Measurements from ENCODE around the gene DUOX1. TPM values are rescaled to one million over a fixed set of nuclear protein-coding genes. Genes with fewer than 3 reads are reported as not detected.

The DUOX1 gene
- polyA plus RNA-seq, 1 of the 3 experiments (the other 2 are of a cell fraction): not detected

- TF ChIP-seq MAX (IDR thresholded peaks at IDR 0.05; ENCODE audit: low read depth) (no peak), RFX5 (IDR thresholded peaks at IDR 0.05; ENCODE audit: low read length) (no peak), YY1 (IDR thresholded peaks at IDR 0.05; ENCODE audit: low read depth) (no peak), NFIC (IDR thresholded peaks at IDR 0.05; ENCODE audit: borderline replicate concordance) (no peak), CTCF (IDR thresholded peaks at IDR 0.05) (no peak)
Measured at GRCh38 chr15:45140557-45141250, 10.9 kb downstream of the DUOX1 start (continued).

GRCh38 chr15:45141386-45141785 is 11.6 kb downstream of the DUOX1 start:
- Histone ChIP-seq H4K20me1 (ENCODE audit: insufficient read depth) (no peaks in the 10 kb centered on the region), H3K27ac (ENCODE audit: low read depth in 2 of 2, low read length in 1 of 2) (no peak overlapping the region), H3K4me1 (ENCODE audit: control insufficient read depth in 1 of 2, insufficient read depth in 2 of 2, low read depth in 1 of 2, low read length in 1 of 2) (peaks cover 6 to 10% of the 10 kb centered on the region in 2 experiments; a peak in 1 of 4 replicates), H3K9ac (no peak overlapping the region), H3K36me3 (replicated peaks in 1 of 2; ENCODE audit: control insufficient read depth in 1 of 2, insufficient read depth in 2 of 2, low read length in 1 of 2) (no peaks in the 10 kb centered on the region), H2AFZ (ENCODE audit: low read depth) (no peak overlapping the region), H3K27me3 (ENCODE audit: insufficient read depth) (no peaks in the 10 kb centered on the region), H3K4me3 (ENCODE audit: low read depth in 2 of 2, low read length in 1 of 2) (no peak overlapping the region), H3K79me2 (ENCODE audit: insufficient read depth) (no peaks in the 10 kb centered on the region), H3K4me2 (no peak overlapping the region), H3K9me3 (no peaks in the 10 kb centered on the region), H3F3A (replicated peaks; ENCODE audit: insufficient read depth) (no peaks in the 10 kb centered on the region), H3K9me2 (no peaks in the 10 kb centered on the region)
- ChIA-PET POLR2A (no interaction called here), CTCF (interaction anchor here (1.1 to 3.2 kb wide), 3 partner anchors 23 to 316 kb away, joined by 3 to 14 read pairs (median 4); no protein-coding TSS in a partner anchor)
- no peak for DNase-seq
- TF ChIP-seq TCF12 (IDR thresholded peaks at IDR 0.05) (no peak), RXRA (IDR thresholded peaks at IDR 0.05; ENCODE audit: borderline replicate concordance, low read depth) (no peak), JUND (IDR thresholded peaks at IDR 0.05) (no peak)
- 73% methylated on average over 3 of the region's 5 CpGs for WGBS (ENCODE audit: low lambda C conversion rate)

GRCh38 chr15:45143056-45143455 is 13.3 kb downstream of the DUOX1 start:
- Histone ChIP-seq H2AFZ (ENCODE audit: low read depth) (no peak overlapping the region), H3K27me3 (ENCODE audit: insufficient read depth) (no peaks in the 10 kb centered on the region), H4K20me1 (ENCODE audit: insufficient read depth) (no peaks in the 10 kb centered on the region), H3K9ac (no peak overlapping the region), H3K4me1 (ENCODE audit: control insufficient read depth in 1 of 2, insufficient read depth in 2 of 2, low read depth in 1 of 2, low read length in 1 of 2) (peaks cover 6 to 7% of the 10 kb centered on the region in 2 experiments; a peak in 1 of 4 replicates), H3K9me2 (no peaks in the 10 kb centered on the region), H3F3A (replicated peaks; ENCODE audit: insufficient read depth) (no peaks in the 10 kb centered on the region), H3K4me3 (ENCODE audit: low read depth in 2 of 2, low read length in 1 of 2) (no peak overlapping the region), H3K36me3 (replicated peaks in 1 of 2; ENCODE audit: control insufficient read depth in 1 of 2, insufficient read depth in 2 of 2, low read length in 1 of 2) (no peaks in the 10 kb centered on the region), H3K9me3 (no peaks in the 10 kb centered on the region), H3K79me2 (ENCODE audit: insufficient read depth) (no peaks in the 10 kb centered on the region), H3K4me2 (no peak overlapping the region), H3K27ac (ENCODE audit: low read depth in 2 of 2, low read length in 1 of 2) (no peak overlapping the region)
- WGBS (ENCODE audit: low lambda C conversion rate): 67% methylated on average over 7 of the region's 7 CpGs
- DNase-seq: no peak
- ChIA-PET CTCF (interaction anchor here (1.0 to 3.2 kb wide), 3 partner anchors 13 to 25 kb away, joined by 3 to 14 read pairs (median 5); no protein-coding TSS in a partner anchor), POLR2A (interaction anchor here (1.0 kb wide), 1 partner anchor 10 kb away, joined by 3 read pairs; no protein-coding TSS in a partner anchor)
- TF ChIP-seq IRF3 (IDR thresholded peaks at IDR 0.05; ENCODE audit: low read depth, low read length) (no peak), MEF2A (IDR thresholded peaks at IDR 0.05; ENCODE audit: borderline replicate concordance, low read depth) (no peak), CHD2 (IDR thresholded peaks at IDR 0.05; ENCODE audit: low read length, partially characterized antibody) (no peak), JUND (IDR thresholded peaks at IDR 0.05) (no peak), SMC3 (IDR thresholded peaks at IDR 0.05; ENCODE audit: low read depth, low read length) (no peak), POLR2AphosphoS5 (IDR thresholded peaks at IDR 0.05; ENCODE audit: low read depth, low read length) (no peak), PBX3 (IDR thresholded peaks at IDR 0.05) (no peak), ELF1 (IDR thresholded peaks at IDR 0.05) (no peak), ZBTB33 (IDR thresholded peaks at IDR 0.05; ENCODE audit: borderline replicate concordance, low read depth) (no peak), RCOR1 (IDR thresholded peaks at IDR 0.05; ENCODE audit: low read length) (no peak), MAX (IDR thresholded peaks at IDR 0.05; ENCODE audit: low read depth) (no peak), MXI1 (IDR thresholded peaks at IDR 0.05; ENCODE audit: low read depth, low read length) (no peak), USF1 (IDR thresholded peaks at IDR 0.05; ENCODE audit: borderline replicate concordance, low read depth) (no peak)
